Fibroblast of the aortic adventitia (primary cell): Measurements from ENCODE around the gene PODXL. TPM values are rescaled to one million over a fixed set of nuclear protein-coding genes. Genes with fewer than 3 reads are reported as not detected.

Source experiments
- DNase-seq: peaks from one replicate; pipeline ENCODE4 v3.0.0-alpha.2; 2010; ENCODE audit warnings: low read depth
- H3K4me3 ChIP-seq: 2 replicates; pipeline ENCODE4 v1.5.1; 2011; ENCODE audit warnings: low read depth, mild to moderate bottlenecking, control low read depth, low read length, moderate library complexity
- total RNA-seq: library from RNA; depleted of rRNA; stranded (reverse); fragments of >200 nt; gene quantifications from 2 replicates; pipeline ENCODE4 v1.2.3, GENCODE V29; 2012; ENCODE audit warnings: low replicate concordance
- TF ChIP-seq, protein P1 (sequence below): IDR thresholded peaks from 2 replicates; pipeline ENCODE4 v1.5.1; 2011; ENCODE audit warnings: mild to moderate bottlenecking, low read length, control low read depth, inconsistent platforms; ENCODE audit not compliant: insufficient read depth

Gene PODXL
- total RNA-seq, 1 donor, result 7.3 TPM

DNA sequence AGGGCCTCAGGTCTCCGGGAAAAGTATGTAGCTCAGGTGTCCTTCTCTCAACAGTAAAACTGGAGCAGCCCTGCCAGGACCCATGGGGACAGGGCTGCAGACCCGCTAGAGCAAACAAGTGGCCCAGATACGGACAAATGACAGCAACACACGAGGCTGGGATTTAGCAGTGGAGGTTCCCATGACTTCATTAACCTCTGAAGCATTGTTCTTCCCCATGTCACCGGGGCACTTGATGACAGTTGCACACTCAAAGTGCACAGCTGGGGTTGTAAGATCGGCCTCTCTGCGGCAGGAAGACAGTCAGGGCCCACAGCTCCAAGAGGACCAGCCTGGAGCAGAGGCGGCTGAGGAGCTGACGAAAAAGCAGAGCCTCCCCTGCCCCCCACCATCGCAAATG, 12.5 kb upstream of the PODXL start:
- no peak for DNase-seq
- TF ChIP-seq, protein P1, sequence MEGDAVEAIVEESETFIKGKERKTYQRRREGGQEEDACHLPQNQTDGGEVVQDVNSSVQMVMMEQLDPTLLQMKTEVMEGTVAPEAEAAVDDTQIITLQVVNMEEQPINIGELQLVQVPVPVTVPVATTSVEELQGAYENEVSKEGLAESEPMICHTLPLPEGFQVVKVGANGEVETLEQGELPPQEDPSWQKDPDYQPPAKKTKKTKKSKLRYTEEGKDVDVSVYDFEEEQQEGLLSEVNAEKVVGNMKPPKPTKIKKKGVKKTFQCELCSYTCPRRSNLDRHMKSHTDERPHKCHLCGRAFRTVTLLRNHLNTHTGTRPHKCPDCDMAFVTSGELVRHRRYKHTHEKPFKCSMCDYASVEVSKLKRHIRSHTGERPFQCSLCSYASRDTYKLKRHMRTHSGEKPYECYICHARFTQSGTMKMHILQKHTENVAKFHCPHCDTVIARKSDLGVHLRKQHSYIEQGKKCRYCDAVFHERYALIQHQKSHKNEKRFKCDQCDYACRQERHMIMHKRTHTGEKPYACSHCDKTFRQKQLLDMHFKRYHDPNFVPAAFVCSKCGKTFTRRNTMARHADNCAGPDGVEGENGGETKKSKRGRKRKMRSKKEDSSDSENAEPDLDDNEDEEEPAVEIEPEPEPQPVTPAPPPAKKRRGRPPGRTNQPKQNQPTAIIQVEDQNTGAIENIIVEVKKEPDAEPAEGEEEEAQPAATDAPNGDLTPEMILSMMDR, result no peak
- no peak overlapping the region for H3K4me3 ChIP-seq

DNA sequence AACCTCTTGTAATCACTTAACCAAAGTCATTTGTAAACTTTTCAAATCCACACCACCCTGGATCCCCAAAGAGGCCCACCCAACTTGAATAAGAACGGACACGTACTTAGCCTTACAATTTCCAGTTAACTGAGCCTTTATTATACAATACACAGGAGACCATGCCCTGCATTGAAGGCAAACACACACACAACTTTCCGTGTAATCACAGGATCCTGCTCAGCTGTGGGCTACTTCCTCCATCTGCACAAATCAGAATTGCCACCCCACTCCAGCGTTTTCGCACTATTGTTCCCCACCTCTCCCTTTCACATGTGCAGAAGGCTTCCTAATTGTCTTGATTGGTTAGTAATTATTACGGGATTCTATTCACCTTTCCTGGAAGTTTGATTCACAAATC, 12.1 kb upstream of the PODXL start:
- no peak for DNase-seq
- H3K4me3 ChIP-seq, result no peak overlapping the region
- TF ChIP-seq, protein P1, result no peak

- TF ChIP-seq, protein P1, result no peak
- no peak overlapping the region for H3K4me3 ChIP-seq
- no peak for DNase-seq
Observed at GRCh38 chr7:131564640-131565039, 8.2 kb upstream of the PODXL start.

DNA sequence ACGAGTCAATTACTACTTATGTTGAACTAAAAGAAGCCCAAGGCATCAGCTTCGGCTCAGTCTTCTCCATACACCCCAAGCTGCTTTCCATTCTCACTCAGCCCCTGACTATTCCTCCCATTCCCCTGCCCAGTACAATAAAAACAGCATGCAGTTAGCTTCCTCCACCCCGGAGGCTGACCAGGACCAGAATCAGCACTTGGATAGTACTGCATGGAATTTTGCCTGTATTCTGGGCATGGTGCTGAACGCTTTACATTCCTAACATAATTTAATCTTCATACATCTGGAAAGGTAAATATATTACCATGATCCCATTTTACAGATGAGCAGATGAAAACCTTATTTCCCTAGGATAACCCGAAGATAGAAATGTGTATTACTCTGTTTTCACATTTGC, 7.5 kb upstream of the PODXL start:
- no peak overlapping the region for H3K4me3 ChIP-seq
- TF ChIP-seq, protein P1, result no peak
- DNase-seq, result no peak

DNA sequence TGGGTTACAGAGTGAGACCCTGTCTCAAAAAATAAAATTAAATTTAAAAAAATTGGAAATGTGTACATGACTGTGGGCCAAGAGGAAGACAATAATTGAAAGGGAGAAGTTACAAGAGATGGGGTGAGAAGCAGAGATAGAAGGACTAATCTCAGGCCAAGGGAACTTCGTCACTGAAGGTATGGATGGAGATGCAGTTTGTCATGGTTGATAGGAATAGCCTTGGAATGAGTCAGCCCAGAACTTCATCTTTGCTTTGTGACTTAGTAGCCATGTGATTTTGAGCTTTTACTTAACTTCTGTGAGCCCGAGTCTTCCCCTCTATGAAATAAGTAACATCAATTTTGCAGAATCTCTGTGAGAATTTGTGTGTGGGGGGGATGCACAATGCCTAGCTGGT, 6.5 kb upstream of the PODXL start:
- DNase-seq, result no peak
- TF ChIP-seq, protein P1, result no peak

DNA sequence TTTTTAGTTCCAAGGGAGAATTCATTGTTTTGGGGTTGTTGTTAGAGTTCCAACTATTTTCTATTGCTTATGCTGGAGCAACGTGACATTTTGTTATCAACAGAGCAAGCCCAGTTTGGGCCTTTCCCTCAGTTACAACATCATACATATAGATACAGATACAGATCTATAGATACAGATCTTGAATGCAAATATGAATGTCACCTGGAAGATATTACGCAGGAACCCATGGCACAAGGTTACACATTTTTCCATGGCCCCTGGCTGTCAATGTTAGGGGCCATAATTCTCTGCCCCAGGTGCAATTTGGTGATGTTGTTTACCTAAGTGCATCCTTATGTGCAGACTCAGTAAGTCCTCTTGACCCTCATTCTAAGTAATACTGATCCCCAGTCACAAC, 3.6 kb upstream of the PODXL start:
- no peak overlapping the region for H3K4me3 ChIP-seq
- TF ChIP-seq, protein P1, result no peak
- DNase-seq, result no peak

More for the DNA sequence above, 6.5 kb upstream of the PODXL start:
- H3K4me3 ChIP-seq, result no peak overlapping the region

GRCh38 chr7:131557652-131558385, 1.4 kb upstream of the PODXL start:
- H3K4me3 ChIP-seq, result peak overlapping the region; percentile 60
- TF ChIP-seq, protein P1, result no peak
- peak; percentile 43 for DNase-seq
